GM19238 (cell line): ENCODE measurements around the gene MYO1E.
A peak's percentile ranks its signal among the peaks of the same experiment; 100 is the strongest.
"Not testable (repeated sequence)": the region's sequence is repeated elsewhere in the genome, so short reads cannot be mapped to it uniquely, and the experiment has no call there.

ENCODE experiments used
- DNase-seq: peaks from one replicate; pipeline ENCODE4 v3.0.0; 2011; ENCODE audit warnings: low spot score; ENCODE audit not compliant: insufficient read length

Gene MYO1E

GRCh38 chr15:59143281-59143680, 229.4 kb downstream of the MYO1E start:
- no peak for DNase-seq

GRCh38 chr15:59140422-59141226, 232.0 kb downstream of the MYO1E start:
- no peak for DNase-seq

GRCh38 chr15:59138243-59138642, 234.4 kb downstream of the MYO1E start:
- DNase-seq, result peak; percentile 72

- no peak for DNase-seq
These were observed 235.1 kb downstream of the MYO1E start for GRCh38 chr15:59137566-59137965.

GRCh38 chr15:59133929-59134427, 238.7 kb downstream of the MYO1E start:
- DNase-seq, result no peak

- DNase-seq, result no peak
These were observed 240.6 kb downstream of the MYO1E start for GRCh38 chr15:59131969-59132562.

- no peak for DNase-seq
These were observed 241.2 kb downstream of the MYO1E start for GRCh38 chr15:59131456-59131855.

GRCh38 chr15:59127255-59127654, 245.4 kb downstream of the MYO1E start:
- not testable (repeated sequence) for DNase-seq

- not testable (repeated sequence) for DNase-seq
These were observed 247.0 kb downstream of the MYO1E start for GRCh38 chr15:59125683-59126082.

- DNase-seq, result no peak
These were observed 248.4 kb downstream of the MYO1E start for GRCh38 chr15:59124261-59124660.

- no peak for DNase-seq
These were observed 251.7 kb downstream of the MYO1E start for GRCh38 chr15:59120937-59121336.

- no peak for DNase-seq
These were observed 253.0 kb downstream of the MYO1E start for GRCh38 chr15:59119625-59120024.

- DNase-seq, result no peak
These were observed 255.9 kb downstream of the MYO1E start for GRCh38 chr15:59116771-59117170.

- no peak for DNase-seq
These were observed 256.5 kb downstream of the MYO1E start for GRCh38 chr15:59116141-59116540.

GRCh38 chr15:59115047-59115446, 257.6 kb downstream of the MYO1E start:
- no peak for DNase-seq

GRCh38 chr15:59111251-59111650, 261.4 kb downstream of the MYO1E start:
- no peak for DNase-seq

- DNase-seq, result no peak
These were observed 266.8 kb downstream of the MYO1E start for GRCh38 chr15:59105854-59106253.

- DNase-seq, result peak; percentile 89
These were observed 267.5 kb downstream of the MYO1E start, which contains the start of gene CCNB2 for GRCh38 chr15:59104912-59105732. TSS of gene CCNB2 (plus strand) at chr15:59105146. CDS start at chr15:59105269, 123 bp downstream.

- DNase-seq, result no peak
These were observed 268.1 kb downstream of the MYO1E start for GRCh38 chr15:59104602-59104911.

GRCh38 chr15:59099162-59099685, 273.4 kb downstream of the MYO1E start:
- DNase-seq, result no peak

GRCh38 chr15:59096429-59096828, 276.2 kb downstream of the MYO1E start:
- no peak for DNase-seq

GRCh38 chr15:59094077-59094476, 278.6 kb downstream of the MYO1E start:
- DNase-seq, result no peak
